ENCODE measurements around the gene KCNT2. TPM values are rescaled to one million over a fixed set of nuclear protein-coding genes. Genes with fewer than 3 reads are reported as not detected.

The KCNT2 gene
- total and polyA plus RNA-seq, 2 of the 8 experiments (the other 6 are each of a cell fraction or from before 2014, with no cell fraction given), result 2.3 to 10.2 TPM

DNA sequence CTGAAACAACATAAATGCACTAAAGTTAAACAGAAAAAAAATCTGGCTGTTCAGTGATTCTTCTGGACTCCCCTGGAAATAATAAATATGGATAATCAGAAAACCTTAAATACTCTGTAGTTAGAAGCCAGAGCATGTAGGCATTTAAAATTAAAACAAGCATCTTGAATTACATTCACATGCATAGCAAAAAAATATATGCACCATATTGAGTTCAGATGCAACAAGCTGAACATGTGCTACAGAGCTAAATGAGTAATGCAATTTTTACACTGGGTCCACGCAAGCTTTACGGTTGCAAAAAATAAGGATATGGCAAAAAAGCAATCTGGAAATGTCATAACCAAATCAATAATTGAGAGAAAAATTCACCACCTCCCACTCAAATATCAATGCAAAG is 11.5 kb upstream of the KCNT2 start:
- WGBS, 2 experiments (ENCODE audit: extremely low coverage in 1 of 2, insufficient coverage in 1 of 2, insufficient read length in 1 of 2, insufficient replicate concordance in 2 of 2, low coverage in 1 of 2, low lambda C conversion rate in 2 of 2, missing lambda C conversion rate in 1 of 2), result 89% methylated on average over 2 of the region's 2 CpGs; no CpG with 5 or more reads in 1 of the 2 experiments
- H3K4ac ChIP-seq (replicated peaks; ENCODE audit: insufficient read length, low read depth, low read length), result no peak overlapping the region
- no peak overlapping the region for H2BK12ac ChIP-seq (ENCODE audit: low read depth, low read length)
- H3K79me2 ChIP-seq (ENCODE audit: control insufficient read depth in 1 of 2, insufficient read depth in 2 of 2, low read length in 2 of 2), result no peaks in the 10 kb centered on the region
- H2AK5ac ChIP-seq (ENCODE audit: low read depth, low read length), result no peak overlapping the region
- no peak overlapping the region for H4K5ac ChIP-seq (ENCODE audit: insufficient read length, low read depth, low read length)
- no peaks in the 10 kb centered on the region for H3K36me3 ChIP-seq (ENCODE audit: control insufficient read depth in 2 of 4, insufficient read depth in 4 of 4, low read length in 3 of 4)
- no peaks in the 10 kb centered on the region for H4K20me1 ChIP-seq (replicated peaks in 1 of 2; ENCODE audit: control insufficient read depth in 1 of 2, insufficient read depth in 2 of 2, low read length in 2 of 2)
- H3K4me2 ChIP-seq (ENCODE audit: insufficient read depth in 1 of 2, low read depth in 2 of 2, low read length in 2 of 2), result no peak overlapping the region
- ChIA-PET CTCF (ENCODE audit: partially characterized antibody) (interaction anchor here (1.1 kb wide), 1 partner anchor 104 kb away, joined by 3 read pairs; no protein-coding TSS in a partner anchor), POLR2A (ENCODE audit: partially characterized antibody) (interaction anchor here (1.9 kb wide), 1 partner anchor 11 kb away, joined by 11 read pairs; no protein-coding TSS in a partner anchor)
- H2BK5ac ChIP-seq (ENCODE audit: low read depth, low read length), result no peak overlapping the region
- no peaks in the 10 kb centered on the region for H3K79me1 ChIP-seq (ENCODE audit: low read depth, low read length)
- no peak overlapping the region for H2BK120ac ChIP-seq (replicated peaks; ENCODE audit: low read depth, low read length)
- no peak for FAIRE-seq
- H3K23ac ChIP-seq (ENCODE audit: insufficient read length), result no peak overlapping the region
- H3K9me3 ChIP-seq (ENCODE audit: insufficient read depth in 2 of 2, low read depth in 1 of 2, low read length in 1 of 2), result no peaks in the 10 kb centered on the region
- H3K23me2 ChIP-seq (ENCODE audit: low read depth, low read length), result no peaks in the 10 kb centered on the region; the same call in 1 of the 2 replicates
- no peak overlapping the region for H3K14ac ChIP-seq (ENCODE audit: insufficient read length)
- no peak overlapping the region for H3K4me3 ChIP-seq (ENCODE audit: extremely low read depth in 1 of 4, insufficient read depth in 2 of 4, low read depth in 3 of 4, low read length in 4 of 4)
- H4K91ac ChIP-seq (replicated peaks; ENCODE audit: insufficient read length, low read length), result no peak overlapping the region
- DNase-seq (ENCODE audit: low read depth in 1 of 2, low spot score in 2 of 2), result no peak
- H3K9ac ChIP-seq (replicated peaks in 1 of 4; ENCODE audit: extremely low read depth in 1 of 4, low read depth in 3 of 4, low read length in 3 of 4), result no peak overlapping the region
- H2AFZ ChIP-seq (ENCODE audit: low read length), result no peak overlapping the region
- no peak overlapping the region for H3K56ac ChIP-seq (replicated peaks; ENCODE audit: insufficient read length, low read depth, low read length)
- H3K4me1 ChIP-seq (replicated peaks in 1 of 4; ENCODE audit: control insufficient read depth in 3 of 4, insufficient read depth in 4 of 4, low read length in 3 of 4), result no peaks in the 10 kb centered on the region
- no peak overlapping the region for H2BK15ac ChIP-seq (ENCODE audit: low read length)
- H3K27me3 ChIP-seq (replicated peaks in 1 of 4; ENCODE audit: control insufficient read depth in 3 of 4, extremely low read depth in 1 of 4, insufficient read depth in 3 of 4, low read length in 3 of 4), result no peaks in the 10 kb centered on the region
- H2BK20ac ChIP-seq (ENCODE audit: low read length), result no peak overlapping the region
- H3K18ac ChIP-seq (ENCODE audit: extremely low read depth, low read length), result no peak overlapping the region
- H3K27ac ChIP-seq (ENCODE audit: low read depth, low read length), result no peak overlapping the region
- H4K8ac ChIP-seq (ENCODE audit: extremely low read depth, insufficient read depth, low read length), result no peak overlapping the region
- no peak for TF ChIP-seq RXRA (IDR thresholded peaks at IDR 0.05; ENCODE audit: insufficient read depth, low read depth, low read length)
- no peak for TF ChIP-seq JUN (IDR thresholded peaks at IDR 0.05; ENCODE audit: low read depth, low read length)
- TF ChIP-seq, protein P1, sequence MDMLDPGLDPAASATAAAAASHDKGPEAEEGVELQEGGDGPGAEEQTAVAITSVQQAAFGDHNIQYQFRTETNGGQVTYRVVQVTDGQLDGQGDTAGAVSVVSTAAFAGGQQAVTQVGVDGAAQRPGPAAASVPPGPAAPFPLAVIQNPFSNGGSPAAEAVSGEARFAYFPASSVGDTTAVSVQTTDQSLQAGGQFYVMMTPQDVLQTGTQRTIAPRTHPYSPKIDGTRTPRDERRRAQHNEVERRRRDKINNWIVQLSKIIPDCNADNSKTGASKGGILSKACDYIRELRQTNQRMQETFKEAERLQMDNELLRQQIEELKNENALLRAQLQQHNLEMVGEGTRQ (IDR thresholded peaks at IDR 0.05; ENCODE audit: low read length), result no peak
- TF ChIP-seq CBX8 (IDR thresholded peaks at IDR 0.05; ENCODE audit: borderline replicate concordance, low read depth, low read length), result no peak
- no peak for TF ChIP-seq SIX5 (IDR thresholded peaks at IDR 0.05; ENCODE audit: low read depth, low read length)
- TF ChIP-seq SUZ12 (IDR thresholded peaks at IDR 0.05; ENCODE audit: low read length), result no peak
- TF ChIP-seq, protein P2, sequence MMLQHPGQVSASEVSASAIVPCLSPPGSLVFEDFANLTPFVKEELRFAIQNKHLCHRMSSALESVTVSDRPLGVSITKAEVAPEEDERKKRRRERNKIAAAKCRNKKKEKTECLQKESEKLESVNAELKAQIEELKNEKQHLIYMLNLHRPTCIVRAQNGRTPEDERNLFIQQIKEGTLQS (IDR thresholded peaks at IDR 0.05; ENCODE audit: insufficient read depth, low read depth, low read length), result no peak
- TF ChIP-seq, protein P3, sequence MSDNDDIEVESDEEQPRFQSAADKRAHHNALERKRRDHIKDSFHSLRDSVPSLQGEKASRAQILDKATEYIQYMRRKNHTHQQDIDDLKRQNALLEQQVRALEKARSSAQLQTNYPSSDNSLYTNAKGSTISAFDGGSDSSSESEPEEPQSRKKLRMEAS (IDR thresholded peaks at IDR 0.05), result no peak
- no peak for TF ChIP-seq CHD1 (IDR thresholded peaks at IDR 0.05; ENCODE audit: low read depth, low read length)
- TF ChIP-seq SAP30 (IDR thresholded peaks at IDR 0.05; ENCODE audit: insufficient read depth, insufficient replicate concordance, low read length), result no peak
- no peak for TF ChIP-seq NRF1 (IDR thresholded peaks at IDR 0.05; ENCODE audit: low read depth, low read length)
- no peak for TF ChIP-seq POU5F1 (IDR thresholded peaks at IDR 0.05; ENCODE audit: low read depth, low read length)
- TF ChIP-seq BCL11A (IDR thresholded peaks at IDR 0.05; ENCODE audit: low read depth in 2 of 2, low read length in 2 of 2), result no peak

Measured in H1 (cell line).